Measurements from ENCODE around the gene CCDC85A. TPM values are rescaled to one million over a fixed set of nuclear protein-coding genes. Genes with fewer than 3 reads are reported as not detected.

Gene CCDC85A
- total and polyA plus RNA-seq, 4 donors: 1.7 to 10.5 (median 6.6) TPM

DNA sequence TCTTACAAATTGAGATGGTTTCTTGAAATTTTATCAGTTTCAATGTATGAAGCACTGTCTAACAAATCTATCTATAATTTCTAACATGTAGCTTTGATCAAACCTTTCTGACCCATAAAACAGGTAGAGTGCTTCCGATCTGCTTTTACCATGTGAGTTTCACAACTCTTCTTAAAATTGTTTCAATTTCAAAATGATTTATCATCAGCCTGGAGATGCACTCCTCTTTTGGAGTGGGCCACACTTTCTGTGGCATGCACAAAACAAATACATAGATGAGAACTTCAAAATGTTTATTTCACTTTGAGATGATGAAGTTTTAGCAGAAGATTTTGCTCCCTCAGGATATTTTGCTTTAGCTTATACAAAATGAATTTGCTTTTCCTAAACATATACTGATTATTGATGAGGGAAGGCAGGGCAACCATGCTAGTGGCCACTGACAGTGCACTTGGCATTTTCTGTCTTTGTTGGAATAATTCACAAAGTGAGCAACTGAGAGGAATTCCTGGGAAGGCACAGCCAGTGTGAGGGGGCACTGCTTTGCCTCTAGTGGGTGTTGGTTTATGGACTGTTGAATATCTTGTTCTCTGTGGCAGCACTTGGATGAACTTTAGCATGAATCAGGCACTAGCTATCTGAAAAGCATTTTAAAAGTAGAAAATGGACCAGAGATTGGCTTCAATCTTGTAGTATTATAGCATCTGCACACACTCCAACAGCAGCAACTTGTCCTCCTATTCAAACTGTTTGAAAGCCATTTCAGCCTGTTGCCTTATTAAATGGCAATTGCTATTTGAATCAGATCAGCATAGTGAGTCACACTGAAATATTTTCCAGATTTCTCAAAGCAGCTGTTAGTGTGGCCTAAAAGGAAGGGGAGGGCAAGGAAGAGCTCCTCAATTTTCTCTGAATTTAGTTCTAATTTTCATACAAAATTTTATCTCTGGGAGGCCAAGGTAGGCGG, 193.2 kb downstream of the CCDC85A start:
- WGBS, 2 donors: 82 to 86% methylated on average over 2 of the region's 2 CpGs
- TF ChIP-seq, protein P1, sequence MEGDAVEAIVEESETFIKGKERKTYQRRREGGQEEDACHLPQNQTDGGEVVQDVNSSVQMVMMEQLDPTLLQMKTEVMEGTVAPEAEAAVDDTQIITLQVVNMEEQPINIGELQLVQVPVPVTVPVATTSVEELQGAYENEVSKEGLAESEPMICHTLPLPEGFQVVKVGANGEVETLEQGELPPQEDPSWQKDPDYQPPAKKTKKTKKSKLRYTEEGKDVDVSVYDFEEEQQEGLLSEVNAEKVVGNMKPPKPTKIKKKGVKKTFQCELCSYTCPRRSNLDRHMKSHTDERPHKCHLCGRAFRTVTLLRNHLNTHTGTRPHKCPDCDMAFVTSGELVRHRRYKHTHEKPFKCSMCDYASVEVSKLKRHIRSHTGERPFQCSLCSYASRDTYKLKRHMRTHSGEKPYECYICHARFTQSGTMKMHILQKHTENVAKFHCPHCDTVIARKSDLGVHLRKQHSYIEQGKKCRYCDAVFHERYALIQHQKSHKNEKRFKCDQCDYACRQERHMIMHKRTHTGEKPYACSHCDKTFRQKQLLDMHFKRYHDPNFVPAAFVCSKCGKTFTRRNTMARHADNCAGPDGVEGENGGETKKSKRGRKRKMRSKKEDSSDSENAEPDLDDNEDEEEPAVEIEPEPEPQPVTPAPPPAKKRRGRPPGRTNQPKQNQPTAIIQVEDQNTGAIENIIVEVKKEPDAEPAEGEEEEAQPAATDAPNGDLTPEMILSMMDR (IDR thresholded peaks at IDR 0.05; ENCODE audit: control extremely low read depth, extremely low read depth): no peak
- no peaks in the 10 kb centered on the region for H3K27me3 ChIP-seq (ENCODE audit: control insufficient read depth in 3 of 3, insufficient read depth in 3 of 3, low read length in 2 of 3)
- no peaks in the 10 kb centered on the region for H3K36me3 ChIP-seq (ENCODE audit: control insufficient read depth in 4 of 4, insufficient read depth in 4 of 4, low read length in 4 of 4)
- H3K4me1 ChIP-seq (ENCODE audit: control insufficient read depth in 5 of 5, insufficient read depth in 5 of 5, low read length in 5 of 5): peaks cover 0 to 1% (median 0%) of the 10 kb centered on the region in 5 donors
- no peak for DNase-seq
- H3K9ac ChIP-seq (ENCODE audit: insufficient read depth in 1 of 2, low read length in 2 of 2): no peak overlapping the region
- no peak for ATAC-seq (ENCODE audit: insufficient read depth, low FRiP score)
- no peak overlapping the region for H3K27ac ChIP-seq (ENCODE audit: low read depth in 1 of 2, low read length in 1 of 2)
- H3K4me3 ChIP-seq: no peak overlapping the region
- H3K9me3 ChIP-seq (ENCODE audit: control insufficient read depth in 4 of 4, insufficient read depth in 3 of 4, low read length in 3 of 4): no peaks in the 10 kb centered on the region

DNA sequence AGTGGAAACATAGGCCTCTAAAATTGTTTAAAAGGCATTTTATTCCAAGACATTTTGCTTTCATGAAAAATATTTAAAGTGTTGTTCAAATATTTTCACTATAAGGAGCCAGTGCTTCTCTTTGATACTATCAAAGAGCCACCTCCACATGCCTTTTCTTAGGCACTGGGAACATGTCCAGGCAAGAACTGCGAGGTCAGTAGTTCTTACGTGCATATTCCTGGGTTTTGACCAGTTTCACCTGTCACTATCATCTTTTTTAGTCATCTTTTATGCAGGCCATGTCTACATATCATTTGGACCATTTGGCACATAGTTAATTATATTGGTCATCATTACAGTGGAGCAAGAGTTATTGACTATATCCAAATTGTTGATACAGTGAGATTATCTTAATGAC, 195.3 kb downstream of the CCDC85A start:
- Histone ChIP-seq H3K27ac (ENCODE audit: low read depth in 1 of 2, low read length in 1 of 2) (no peak overlapping the region), H3K4me1 (ENCODE audit: control insufficient read depth in 5 of 5, insufficient read depth in 5 of 5, low read length in 5 of 5) (peaks cover 0 to 1% (median 0%) of the 10 kb centered on the region in 5 donors), H3K9ac (ENCODE audit: insufficient read depth in 1 of 2, low read length in 2 of 2) (no peak overlapping the region), H3K36me3 (ENCODE audit: control insufficient read depth in 4 of 4, insufficient read depth in 4 of 4, low read length in 4 of 4) (no peaks in the 10 kb centered on the region), H3K4me3 (no peak overlapping the region), H3K27me3 (ENCODE audit: control insufficient read depth in 3 of 3, insufficient read depth in 3 of 3, low read length in 2 of 3) (no peaks in the 10 kb centered on the region), H3K9me3 (ENCODE audit: control insufficient read depth in 4 of 4, insufficient read depth in 3 of 4, low read length in 3 of 4) (no peaks in the 10 kb centered on the region)
- DNase-seq: no peak
- no peak for ATAC-seq (ENCODE audit: insufficient read depth, low FRiP score)
- 71 to 88% methylated on average over 2 of the region's 2 CpGs for WGBS, 2 donors
- TF ChIP-seq, protein P1 (IDR thresholded peaks at IDR 0.05; ENCODE audit: control extremely low read depth, extremely low read depth): no peak

DNA sequence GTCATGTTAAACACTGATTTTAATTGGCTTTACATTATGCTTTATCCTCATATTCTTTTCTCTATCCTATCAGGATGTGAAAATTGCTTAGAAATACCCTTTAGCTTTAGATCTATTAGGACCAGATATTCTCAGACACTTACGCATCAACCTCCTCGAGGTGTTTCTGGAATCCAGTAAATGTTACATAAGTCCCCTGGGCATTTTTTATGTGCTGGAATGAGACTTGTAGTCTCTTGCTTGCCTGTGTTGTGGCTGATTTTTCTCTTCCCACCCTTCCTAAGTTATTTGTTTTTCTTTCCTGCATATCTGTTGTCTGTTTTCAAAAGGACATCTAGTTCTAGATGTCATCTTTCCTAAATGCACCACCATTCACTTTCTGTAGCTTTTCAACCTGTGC, 197.1 kb downstream of the CCDC85A start:
- Histone ChIP-seq H3K4me3 (no peak overlapping the region), H3K36me3 (ENCODE audit: control insufficient read depth in 4 of 4, insufficient read depth in 4 of 4, low read length in 4 of 4) (no peaks in the 10 kb centered on the region), H3K9me3 (ENCODE audit: control insufficient read depth in 4 of 4, insufficient read depth in 3 of 4, low read length in 3 of 4) (no peaks in the 10 kb centered on the region), H3K27ac (ENCODE audit: low read depth in 1 of 2, low read length in 1 of 2) (no peak overlapping the region), H3K9ac (ENCODE audit: insufficient read depth in 1 of 2, low read length in 2 of 2) (no peak overlapping the region), H3K4me1 (ENCODE audit: control insufficient read depth in 5 of 5, insufficient read depth in 5 of 5, low read length in 5 of 5) (peaks cover 0 to 1% (median 0%) of the 10 kb centered on the region in 5 donors), H3K27me3 (ENCODE audit: control insufficient read depth in 3 of 3, insufficient read depth in 3 of 3, low read length in 2 of 3) (no peaks in the 10 kb centered on the region)
- ATAC-seq (ENCODE audit: insufficient read depth, low FRiP score) (no peak), DNase-seq (no peak)
- TF ChIP-seq, protein P1 (IDR thresholded peaks at IDR 0.05; ENCODE audit: control extremely low read depth, extremely low read depth): no peak
- WGBS, 2 donors: 72 to 88% methylated on average over 2 of the region's 2 CpGs

Data from lung (tissue), 12 donors.